H9 (cell line): ENCODE results near the gene OSM. TPM values are rescaled to one million over a fixed set of nuclear protein-coding genes. Genes with fewer than 3 reads are reported as not detected.
A peak's percentile ranks its signal among the peaks of the same experiment; 100 is the strongest.

Experiments
- DNase-seq: peaks from one replicate; pipeline ENCODE4 v3.0.0-alpha.2; 2017
- H2AFZ ChIP-seq: one replicate; pipeline ENCODE4 v1.6.1; 2013; ENCODE audit warnings: mild to moderate bottlenecking, low read length, control low read depth, moderate library complexity
- H2AK5ac ChIP-seq: 2 replicates; pipeline ENCODE4 v1.6.1; 2013; ENCODE audit warnings: low read length, control low read depth, mixed read lengths; ENCODE audit not compliant: insufficient read length
- H2BK120ac ChIP-seq: one replicate; pipeline ENCODE4 v1.6.1; 2013; ENCODE audit warnings: low read depth, mild to moderate bottlenecking, low read length, control low read depth, inconsistent platforms; ENCODE audit not compliant: poor library complexity, severe bottlenecking
- H2BK12ac ChIP-seq: 2 replicates; pipeline ENCODE4 v1.6.1; 2013; ENCODE audit warnings: low read length, control low read depth, mixed read lengths, low read depth; ENCODE audit not compliant: insufficient read length
- H2BK15ac ChIP-seq: 2 replicates; pipeline ENCODE4 v1.6.1; 2013; ENCODE audit warnings: low read depth, low read length, control low read depth
- H2BK20ac ChIP-seq: one replicate; pipeline ENCODE4 v1.6.1; 2013; ENCODE audit warnings: low read depth, mild to moderate bottlenecking, low read length, control low read depth, inconsistent platforms; ENCODE audit not compliant: poor library complexity, severe bottlenecking
- H2BK5ac ChIP-seq: 2 replicates; pipeline ENCODE4 v1.6.1; 2013; ENCODE audit warnings: low read length, control low read depth, mixed read lengths; ENCODE audit not compliant: insufficient read length
- H3K14ac ChIP-seq: 2 replicates; pipeline ENCODE4 v1.6.1; 2013; ENCODE audit warnings: low read length, control low read depth; ENCODE audit not compliant: insufficient read depth
- H3K18ac ChIP-seq: 2 replicates; pipeline ENCODE4 v1.6.1; 2013; ENCODE audit warnings: low read depth, mild to moderate bottlenecking, mixed read lengths, low read length, control low read depth; ENCODE audit not compliant: insufficient read length
- H3K23ac ChIP-seq: 2 replicates; pipeline ENCODE4 v1.6.1; 2013; ENCODE audit warnings: low read length, control low read depth, mixed read lengths, low read depth; ENCODE audit not compliant: insufficient read length
- H3K23me2 ChIP-seq: 2 replicates; pipeline ENCODE4 v1.6.1; 2013; ENCODE audit warnings: low read depth, mild to moderate bottlenecking, mixed read lengths, low read length, control low read depth; ENCODE audit not compliant: insufficient read length, poor library complexity, severe bottlenecking
- H3K27ac ChIP-seq: 2 replicates; pipeline ENCODE4 v1.5.1; 2013; ENCODE audit warnings: low read length, control low read depth, mixed read lengths, low read depth; ENCODE audit not compliant: insufficient read length
- H3K27me3 ChIP-seq: 2 replicates; pipeline ENCODE4 v1.6.1; 2013; ENCODE audit warnings: low read length, control low read depth, inconsistent platforms; ENCODE audit not compliant: insufficient read depth
- H3K4ac ChIP-seq: 2 replicates; pipeline ENCODE4 v1.6.1; 2013; ENCODE audit warnings: low read depth, mild to moderate bottlenecking, control low read depth, inconsistent platforms, low read length, moderate library complexity
- H3K4me1 ChIP-seq: 2 replicates; pipeline ENCODE4 v1.6.1; 2013; ENCODE audit warnings: low read length, control low read depth, inconsistent platforms; ENCODE audit not compliant: insufficient read depth
- H3K4me2 ChIP-seq: 2 replicates; pipeline ENCODE4 v1.6.1; 2013; ENCODE audit warnings: low read length, control low read depth, mixed read lengths; ENCODE audit not compliant: insufficient read length, insufficient read depth
- H3K56ac ChIP-seq: 2 replicates; pipeline ENCODE4 v1.6.1; 2013; ENCODE audit warnings: low read depth, mild to moderate bottlenecking, mixed read lengths, low read length, control low read depth; ENCODE audit not compliant: insufficient read length
- H3K79me1 ChIP-seq: 2 replicates; pipeline ENCODE4 v1.6.1; 2013; ENCODE audit warnings: low read depth, mild to moderate bottlenecking, moderate library complexity, low read length, control low read depth, inconsistent platforms; ENCODE audit not compliant: insufficient read depth, poor library complexity, severe bottlenecking
- H3K79me2 ChIP-seq: 2 replicates; pipeline ENCODE4 v1.6.1; 2013; ENCODE audit warnings: low read length, control low read depth, inconsistent platforms; ENCODE audit not compliant: insufficient read depth
- H3K9ac ChIP-seq: 2 replicates; pipeline ENCODE4 v1.6.1; 2013; ENCODE audit warnings: low read length, control low read depth, mixed read lengths; ENCODE audit not compliant: insufficient read length; ENCODE audit errors: extremely low read depth
- H3K9me3 ChIP-seq: one replicate; pipeline ENCODE4 v1.6.1; 2013; ENCODE audit warnings: low read depth, low read length, inconsistent platforms; ENCODE audit not compliant: control insufficient read depth
- H3T11ph ChIP-seq: one replicate; pipeline ENCODE4 v1.6.1; 2013; ENCODE audit warnings: mild to moderate bottlenecking, low read length, control low read depth, inconsistent platforms
- H4K20me1 ChIP-seq: one replicate; pipeline ENCODE4 v1.6.1; 2013; ENCODE audit not compliant: control insufficient read depth, insufficient read length, insufficient read depth
- H4K5ac ChIP-seq: 2 replicates; pipeline ENCODE4 v1.6.1; 2013; ENCODE audit warnings: low read depth, mild to moderate bottlenecking, mixed read lengths, low read length, control low read depth; ENCODE audit not compliant: insufficient read length
- H4K8ac ChIP-seq: replicated peaks from 2 replicates; pipeline ENCODE4 v1.6.1; 2013; ENCODE audit warnings: low read length, control low read depth, mixed read lengths, low read depth; ENCODE audit not compliant: insufficient read length
- H4K91ac ChIP-seq: 2 replicates; pipeline ENCODE4 v1.6.1; 2013; ENCODE audit warnings: low read depth, mild to moderate bottlenecking, moderate library complexity, mixed read lengths, low read length, control low read depth; ENCODE audit not compliant: insufficient read length
- H3K27ac Mint-ChIP-seq, 3 experiments: 2 replicates in 2 of 3; 3 replicates in 1 of 3; pipeline ENCODE4 v1.8.0; 2020 to 2021; ENCODE audit warnings: mixed read lengths in 3 of 3, mild to moderate bottlenecking in 1 of 3, moderate library complexity in 1 of 3
- H3K27me3 Mint-ChIP-seq: 2 replicates; pipeline ENCODE4 v1.8.0; 2021; ENCODE audit warnings: low read depth, mild to moderate bottlenecking, moderate library complexity, mixed read lengths
- H3K36me3 Mint-ChIP-seq, 3 experiments: 2 replicates in 2 of 3; 3 replicates in 1 of 3; pipeline ENCODE4 v1.8.0; 2020 to 2021; ENCODE audit warnings: low read depth in 3 of 3, mixed read lengths in 3 of 3; ENCODE audit not compliant: insufficient read depth in 1 of 3
- H3K4me1 Mint-ChIP-seq, 2 experiments: 2 replicates each; pipeline ENCODE4 v1.8.0; 2020; ENCODE audit warnings: mixed read lengths in 2 of 2
- H3K4me3 Mint-ChIP-seq, 2 experiments: 2 replicates in 1 of 2; 3 replicates in 1 of 2; pipeline ENCODE4 v1.8.0; 2020 to 2021; ENCODE audit warnings: mild to moderate bottlenecking in 2 of 2, mixed read lengths in 2 of 2, moderate library complexity in 1 of 2
- H3K9me3 Mint-ChIP-seq, 2 experiments: 2 replicates in 1 of 2; 3 replicates in 1 of 2; pipeline ENCODE4 v1.8.0; 2020; ENCODE audit warnings: mild to moderate bottlenecking in 2 of 2, mixed read lengths in 2 of 2, moderate library complexity in 1 of 2
- WGBS: extraction: QIAGEN DNeasy Blood & Tissue Kit; methylation state at CpG from one replicate; pipeline ENCODE4 v1.1.7; 2013; ENCODE audit warnings: missing lambda C conversion rate, low lambda C conversion rate, mixed read lengths; ENCODE audit not compliant: insufficient read length; ENCODE audit errors: extremely low coverage; 5-methylcytosine and 5-hydroxymethylcytosine counted together
- total RNA-seq: library from RNA; stranded (reverse); gene quantifications from 2 replicates; pipeline ENCODE4 v1.2.1, GENCODE V29; 2021
- TF ChIP-seq, protein P1 (sequence below): fragments of 200-600 bp; sonication (generic); conservative IDR thresholded peaks from 3 replicates; pipeline ENCODE4 v1.8.0; 2021; ENCODE audit warnings: antibody characterized with exemption, mild to moderate bottlenecking

The OSM gene
- total RNA-seq, 1 experiment from 2014 or later: not detected

DNA sequence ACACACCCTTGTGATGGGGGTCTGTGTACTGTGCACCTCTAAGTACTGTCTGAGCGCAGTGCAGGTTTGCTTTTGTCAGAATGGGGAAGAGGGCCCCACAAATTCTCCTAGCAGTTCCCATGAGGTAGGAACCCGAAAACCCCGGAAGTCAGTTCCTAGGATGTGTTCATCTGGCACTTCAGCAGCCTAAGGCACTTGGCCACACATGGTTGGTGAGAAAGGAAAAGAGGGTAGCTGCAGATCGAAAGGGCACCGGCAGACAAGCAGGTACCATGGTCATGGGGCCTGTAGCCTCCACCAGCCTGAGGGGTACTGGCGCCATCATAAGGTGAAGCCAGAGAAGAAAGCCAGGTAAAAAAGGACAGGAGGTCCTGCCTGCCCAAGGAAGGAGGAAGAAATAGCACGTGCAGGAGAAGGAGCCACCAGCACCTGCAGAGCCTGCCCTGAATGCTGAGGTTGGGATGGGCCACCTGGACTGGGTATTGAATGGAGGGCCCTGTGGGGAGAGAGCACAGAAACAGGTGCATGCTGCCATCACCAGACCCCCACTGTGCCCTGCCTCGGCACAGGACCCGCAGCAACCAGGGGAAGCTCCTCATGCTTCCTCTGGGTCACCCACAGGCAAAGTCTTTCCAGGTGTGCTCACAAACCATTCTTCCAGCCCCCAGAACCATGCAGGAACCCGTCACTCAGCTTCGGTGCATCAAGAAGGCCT is 30.8 kb upstream of the OSM start:
- H3K9me3 ChIP-seq: no peaks in the 10 kb centered on the region
- no peak overlapping the region for H3K9ac ChIP-seq
- TF ChIP-seq, protein P1, sequence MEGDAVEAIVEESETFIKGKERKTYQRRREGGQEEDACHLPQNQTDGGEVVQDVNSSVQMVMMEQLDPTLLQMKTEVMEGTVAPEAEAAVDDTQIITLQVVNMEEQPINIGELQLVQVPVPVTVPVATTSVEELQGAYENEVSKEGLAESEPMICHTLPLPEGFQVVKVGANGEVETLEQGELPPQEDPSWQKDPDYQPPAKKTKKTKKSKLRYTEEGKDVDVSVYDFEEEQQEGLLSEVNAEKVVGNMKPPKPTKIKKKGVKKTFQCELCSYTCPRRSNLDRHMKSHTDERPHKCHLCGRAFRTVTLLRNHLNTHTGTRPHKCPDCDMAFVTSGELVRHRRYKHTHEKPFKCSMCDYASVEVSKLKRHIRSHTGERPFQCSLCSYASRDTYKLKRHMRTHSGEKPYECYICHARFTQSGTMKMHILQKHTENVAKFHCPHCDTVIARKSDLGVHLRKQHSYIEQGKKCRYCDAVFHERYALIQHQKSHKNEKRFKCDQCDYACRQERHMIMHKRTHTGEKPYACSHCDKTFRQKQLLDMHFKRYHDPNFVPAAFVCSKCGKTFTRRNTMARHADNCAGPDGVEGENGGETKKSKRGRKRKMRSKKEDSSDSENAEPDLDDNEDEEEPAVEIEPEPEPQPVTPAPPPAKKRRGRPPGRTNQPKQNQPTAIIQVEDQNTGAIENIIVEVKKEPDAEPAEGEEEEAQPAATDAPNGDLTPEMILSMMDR: no peak
- no peaks in the 10 kb centered on the region for H3K4me1 ChIP-seq
- H3K27me3 ChIP-seq: no peaks in the 10 kb centered on the region
- no peak overlapping the region for H2AK5ac ChIP-seq
- H4K8ac ChIP-seq: no peak overlapping the region
- no peak overlapping the region for H2BK12ac ChIP-seq
- no peaks in the 10 kb centered on the region for H3K79me2 ChIP-seq
- H3K14ac ChIP-seq: no peak overlapping the region
- H4K20me1 ChIP-seq: no peaks in the 10 kb centered on the region
- H3K18ac ChIP-seq: no peak overlapping the region
- H2BK5ac ChIP-seq: no peak overlapping the region
- no peak overlapping the region for H3K4ac ChIP-seq
- Mint-ChIP-seq H3K4me1 (peaks cover 4 to 8% of the 10 kb centered on the region in 2 experiments; a peak in 2 of 4 replicates), H3K27ac (peak overlapping the region in 1 of 3 experiments; percentile 89; a peak in 2 of 7 replicates), H3K9me3 (peaks cover 0 to 1% of the 10 kb centered on the region in 2 experiments; a peak in 1 of 5 replicates), H3K27me3 (no peaks in the 10 kb centered on the region), H3K36me3 (peaks cover 4 to 19% (median 5%) of the 10 kb centered on the region in 3 experiments; a peak in 5 of 7 replicates), H3K4me3 (no peak overlapping the region)
- no peak overlapping the region for H4K5ac ChIP-seq
- H2BK15ac ChIP-seq: no peak overlapping the region
- H4K91ac ChIP-seq: no peak overlapping the region
- no peak overlapping the region for H3K4me2 ChIP-seq
- no peaks in the 10 kb centered on the region for H3K23me2 ChIP-seq
- no CpG with 5 or more reads among the region's 11 CpGs for WGBS
- no peak overlapping the region for H3K56ac ChIP-seq
- no peak for DNase-seq
- H3K23ac ChIP-seq: no peak overlapping the region
- no peak overlapping the region for H2AFZ ChIP-seq
- no peak overlapping the region for H2BK20ac ChIP-seq
- H2BK120ac ChIP-seq: no peak overlapping the region
- H3T11ph ChIP-seq: no peak overlapping the region
- H3K27ac ChIP-seq: no peak overlapping the region
- no peaks in the 10 kb centered on the region for H3K79me1 ChIP-seq
